Liver (tissue), 9 donors: ENCODE results near the gene DNAJA4. TPM values are rescaled to one million over a fixed set of nuclear protein-coding genes. Genes with fewer than 3 reads are reported as not detected.

Experiments used
- DNase-seq: peaks from one replicate; pipeline ENCODE4 v3.0.0-alpha.2; 2017; ENCODE audit warnings: low spot score
- H3K27ac ChIP-seq, 2 donors: one replicate each; pipeline ENCODE4 v1.7.0; 2013; ENCODE audit warnings: inconsistent platforms in 2 of 2, low read length in 2 of 2, control low read depth in 1 of 2, low read depth in 1 of 2, mild to moderate bottlenecking in 1 of 2
- H3K27me3 ChIP-seq, 4 donors: one replicate each; pipeline versions ENCODE4 v1.6.1 to v1.7.0; 2013; ENCODE audit warnings: low read length in 3 of 4, inconsistent platforms in 1 of 4, mild to moderate bottlenecking in 1 of 4, moderate library complexity in 1 of 4; ENCODE audit not compliant: control insufficient read depth in 4 of 4, insufficient read depth in 4 of 4
- H3K36me3 ChIP-seq, 4 donors: one replicate each; pipeline versions ENCODE4 v1.6.1 to v1.7.0; 2013; ENCODE audit warnings: low read length in 3 of 4, mild to moderate bottlenecking in 3 of 4, low read depth in 1 of 4, moderate library complexity in 1 of 4; ENCODE audit not compliant: control insufficient read depth in 4 of 4, insufficient read depth in 3 of 4
- H3K4me1 ChIP-seq, 4 donors: one replicate each; pipeline versions ENCODE4 v1.6.1 to v1.7.0; 2013; ENCODE audit warnings: low read length in 3 of 4, mild to moderate bottlenecking in 3 of 4, moderate library complexity in 1 of 4; ENCODE audit not compliant: control insufficient read depth in 4 of 4, insufficient read depth in 4 of 4
- H3K4me3 ChIP-seq, 3 donors: one replicate each; pipeline versions ENCODE4 v1.6.1 to v1.7.0; 2013; ENCODE audit warnings: low read length in 3 of 3, control low read depth in 1 of 3, low read depth in 1 of 3, mild to moderate bottlenecking in 1 of 3
- H3K9ac ChIP-seq, 2 donors: one replicate each; pipeline ENCODE4 v1.7.0; 2013; ENCODE audit warnings: low read length in 2 of 2, mild to moderate bottlenecking in 2 of 2, moderate library complexity in 2 of 2, control low read depth in 1 of 2, low read depth in 1 of 2
- H3K9me3 ChIP-seq, 4 donors: one replicate each; pipeline versions ENCODE4 v1.6.1 to v1.7.0; 2013; ENCODE audit warnings: low read length in 3 of 4; ENCODE audit not compliant: control insufficient read depth in 4 of 4
- EGR1 ChIP-seq, 2 donors: IDR thresholded peaks; 2 replicates each; pipeline ENCODE4 v1.6.1; 2016 to 2018; ENCODE audit warnings: antibody characterized with exemption in 2 of 2, low read depth in 2 of 2
- FOXA1 ChIP-seq: IDR thresholded peaks from 2 replicates; pipeline ENCODE4 v1.6.1; 2016; ENCODE audit warnings: antibody characterized with exemption
- FOXA2 ChIP-seq: IDR thresholded peaks from 2 replicates; pipeline ENCODE4 v1.6.1; 2016; ENCODE audit warnings: antibody characterized with exemption
- GABPA ChIP-seq, 2 donors: IDR thresholded peaks in 1 of 2; conservative IDR thresholded peaks in 1 of 2; 2 replicates each; pipeline ENCODE4 v1.6.1; 2016; ENCODE audit warnings: antibody characterized with exemption in 2 of 2, mild to moderate bottlenecking in 1 of 2, moderate library complexity in 1 of 2
- HNF4G ChIP-seq: IDR thresholded peaks from 2 replicates; pipeline ENCODE4 v1.6.1; 2016; ENCODE audit warnings: antibody characterized with exemption
- JUND ChIP-seq, 2 donors: IDR thresholded peaks; 2 replicates each; pipeline ENCODE4 v1.6.1; 2016; ENCODE audit warnings: antibody characterized with exemption in 2 of 2
- NR2F2 ChIP-seq: IDR thresholded peaks from 2 replicates; pipeline ENCODE4 v1.6.1; 2016; ENCODE audit warnings: antibody characterized with exemption
- RXRA ChIP-seq, 2 donors: IDR thresholded peaks; 2 replicates each; pipeline ENCODE4 v1.6.1; 2017 to 2018; ENCODE audit warnings: antibody characterized with exemption in 2 of 2, mild to moderate bottlenecking in 1 of 2
- TAF1 ChIP-seq: conservative IDR thresholded peaks from 2 replicates; pipeline ENCODE4 v1.6.1; 2016; ENCODE audit warnings: antibody characterized with exemption, mild to moderate bottlenecking
- WGBS: extraction: QIAGEN DNeasy Blood & Tissue Kit; methylation state at CpG from one replicate; pipeline ENCODE4 v1.1.7; 2013; 5-methylcytosine and 5-hydroxymethylcytosine counted together
- polyA plus RNA-seq, 2 donors: library from polyadenylated mRNA; stranded (reverse) in 1 of 2; unstranded in 1 of 2; fragments of 200-250 nt in 1 of 2; fragments of >200 nt in 1 of 2; fragmentation: Nextera tagmentation in 1 of 2; extraction: Ambion mirVana in 1 of 2; gene quantifications; one replicate each; pipeline versions ENCODE4 v1.2.1 to v1.2.3, GENCODE V29; 2013 to 2015
- total RNA-seq, 2 donors: library from RNA; depleted of rRNA; stranded (reverse); fragments of >200 nt; gene quantifications; one replicate each; pipeline ENCODE4 v1.2.3, GENCODE V29; 2014
- TF ChIP-seq, protein P1 (sequence below): IDR thresholded peaks from 2 replicates; pipeline ENCODE4 v1.6.1; 2016; ENCODE audit warnings: antibody characterized with exemption, mild to moderate bottlenecking
- TF ChIP-seq, protein P2 (sequence below): IDR thresholded peaks from 2 replicates; pipeline ENCODE4 v1.6.1; 2016; ENCODE audit warnings: antibody characterized with exemption
- TF ChIP-seq, protein P3 (sequence below): fragments of 150-350 bp; IDR thresholded peaks from 2 replicates; pipeline ENCODE4 v1.5.1; 2017; ENCODE audit warnings: improper control_type of control experiment, low read depth, low read length; ENCODE audit not compliant: missing input control
- donor health status: healthy.
- donor health status: healthy.
- donor health status: healthy.
- donor health status: healthy.
- donor health status: healthy.

Gene DNAJA4
- total and polyA plus RNA-seq, 4 donors: 0.93 to 79.0 (median 2.0) TPM

DNA sequence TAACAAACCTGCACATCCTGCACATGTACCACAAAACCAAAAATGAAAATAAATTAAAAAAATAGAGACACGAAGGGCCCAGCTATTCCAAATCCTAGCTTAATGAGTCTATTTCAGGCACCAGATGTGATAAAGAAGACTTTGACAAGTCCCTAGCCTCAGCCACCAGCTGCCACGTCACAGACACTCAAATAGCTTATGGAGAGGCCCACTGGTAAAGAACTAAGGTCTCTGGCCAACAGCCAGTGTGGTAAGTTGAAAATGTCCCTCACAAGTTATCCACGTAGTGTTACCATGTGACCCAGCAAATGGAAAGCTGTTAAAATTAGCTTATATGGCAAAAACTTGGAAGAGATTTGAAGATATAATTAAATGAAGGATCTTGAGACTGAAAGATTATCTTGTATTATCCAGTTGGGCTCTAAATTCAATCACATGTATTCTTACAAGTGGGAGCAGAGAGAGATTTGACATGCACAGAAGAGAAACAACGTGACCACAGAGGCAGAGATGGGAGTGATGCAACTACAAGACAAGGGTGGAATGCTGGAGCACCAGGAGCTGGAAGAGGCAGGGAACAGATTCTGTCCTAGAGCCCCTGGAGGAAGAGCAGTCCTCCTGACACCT lies 40.9 kb upstream of the DNAJA4 start:
- H3K9me3 ChIP-seq: peaks cover 0 to 2% (median 0%) of the 10 kb centered on the region in 4 donors
- no peaks in the 10 kb centered on the region for H3K4me1 ChIP-seq
- 77% methylated on average over 4 of the region's 4 CpGs for WGBS
- no peak for DNase-seq
- no peak overlapping the region for H3K27ac ChIP-seq
- no peaks in the 10 kb centered on the region for H3K27me3 ChIP-seq
- no peak for TF ChIP-seq JUND (IDR thresholded peaks at IDR 0.05)
- TF ChIP-seq TAF1: no peak
- TF ChIP-seq, protein P1, sequence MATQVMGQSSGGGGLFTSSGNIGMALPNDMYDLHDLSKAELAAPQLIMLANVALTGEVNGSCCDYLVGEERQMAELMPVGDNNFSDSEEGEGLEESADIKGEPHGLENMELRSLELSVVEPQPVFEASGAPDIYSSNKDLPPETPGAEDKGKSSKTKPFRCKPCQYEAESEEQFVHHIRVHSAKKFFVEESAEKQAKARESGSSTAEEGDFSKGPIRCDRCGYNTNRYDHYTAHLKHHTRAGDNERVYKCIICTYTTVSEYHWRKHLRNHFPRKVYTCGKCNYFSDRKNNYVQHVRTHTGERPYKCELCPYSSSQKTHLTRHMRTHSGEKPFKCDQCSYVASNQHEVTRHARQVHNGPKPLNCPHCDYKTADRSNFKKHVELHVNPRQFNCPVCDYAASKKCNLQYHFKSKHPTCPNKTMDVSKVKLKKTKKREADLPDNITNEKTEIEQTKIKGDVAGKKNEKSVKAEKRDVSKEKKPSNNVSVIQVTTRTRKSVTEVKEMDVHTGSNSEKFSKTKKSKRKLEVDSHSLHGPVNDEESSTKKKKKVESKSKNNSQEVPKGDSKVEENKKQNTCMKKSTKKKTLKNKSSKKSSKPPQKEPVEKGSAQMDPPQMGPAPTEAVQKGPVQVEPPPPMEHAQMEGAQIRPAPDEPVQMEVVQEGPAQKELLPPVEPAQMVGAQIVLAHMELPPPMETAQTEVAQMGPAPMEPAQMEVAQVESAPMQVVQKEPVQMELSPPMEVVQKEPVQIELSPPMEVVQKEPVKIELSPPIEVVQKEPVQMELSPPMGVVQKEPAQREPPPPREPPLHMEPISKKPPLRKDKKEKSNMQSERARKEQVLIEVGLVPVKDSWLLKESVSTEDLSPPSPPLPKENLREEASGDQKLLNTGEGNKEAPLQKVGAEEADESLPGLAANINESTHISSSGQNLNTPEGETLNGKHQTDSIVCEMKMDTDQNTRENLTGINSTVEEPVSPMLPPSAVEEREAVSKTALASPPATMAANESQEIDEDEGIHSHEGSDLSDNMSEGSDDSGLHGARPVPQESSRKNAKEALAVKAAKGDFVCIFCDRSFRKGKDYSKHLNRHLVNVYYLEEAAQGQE: no peak
- TF ChIP-seq, protein P2, sequence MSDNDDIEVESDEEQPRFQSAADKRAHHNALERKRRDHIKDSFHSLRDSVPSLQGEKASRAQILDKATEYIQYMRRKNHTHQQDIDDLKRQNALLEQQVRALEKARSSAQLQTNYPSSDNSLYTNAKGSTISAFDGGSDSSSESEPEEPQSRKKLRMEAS: no peak
- no peak for TF ChIP-seq NR2F2
- TF ChIP-seq, protein P3, sequence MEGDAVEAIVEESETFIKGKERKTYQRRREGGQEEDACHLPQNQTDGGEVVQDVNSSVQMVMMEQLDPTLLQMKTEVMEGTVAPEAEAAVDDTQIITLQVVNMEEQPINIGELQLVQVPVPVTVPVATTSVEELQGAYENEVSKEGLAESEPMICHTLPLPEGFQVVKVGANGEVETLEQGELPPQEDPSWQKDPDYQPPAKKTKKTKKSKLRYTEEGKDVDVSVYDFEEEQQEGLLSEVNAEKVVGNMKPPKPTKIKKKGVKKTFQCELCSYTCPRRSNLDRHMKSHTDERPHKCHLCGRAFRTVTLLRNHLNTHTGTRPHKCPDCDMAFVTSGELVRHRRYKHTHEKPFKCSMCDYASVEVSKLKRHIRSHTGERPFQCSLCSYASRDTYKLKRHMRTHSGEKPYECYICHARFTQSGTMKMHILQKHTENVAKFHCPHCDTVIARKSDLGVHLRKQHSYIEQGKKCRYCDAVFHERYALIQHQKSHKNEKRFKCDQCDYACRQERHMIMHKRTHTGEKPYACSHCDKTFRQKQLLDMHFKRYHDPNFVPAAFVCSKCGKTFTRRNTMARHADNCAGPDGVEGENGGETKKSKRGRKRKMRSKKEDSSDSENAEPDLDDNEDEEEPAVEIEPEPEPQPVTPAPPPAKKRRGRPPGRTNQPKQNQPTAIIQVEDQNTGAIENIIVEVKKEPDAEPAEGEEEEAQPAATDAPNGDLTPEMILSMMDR: no peak
- TF ChIP-seq FOXA1: no peak
- no peak for TF ChIP-seq GABPA (IDR thresholded peaks at IDR 0.05 in 1 of 2, conservative IDR thresholded peaks at IDR 0.05 in 1 of 2)
- TF ChIP-seq FOXA2: no peak
- TF ChIP-seq RXRA (IDR thresholded peaks at IDR 0.05): no peak
- no peak for TF ChIP-seq EGR1 (IDR thresholded peaks at IDR 0.05; ENCODE audit: low read depth in 2 of 2)
- no peak overlapping the region for H3K4me3 ChIP-seq
- no peaks in the 10 kb centered on the region for H3K36me3 ChIP-seq
- H3K9ac ChIP-seq: no peak overlapping the region

DNA sequence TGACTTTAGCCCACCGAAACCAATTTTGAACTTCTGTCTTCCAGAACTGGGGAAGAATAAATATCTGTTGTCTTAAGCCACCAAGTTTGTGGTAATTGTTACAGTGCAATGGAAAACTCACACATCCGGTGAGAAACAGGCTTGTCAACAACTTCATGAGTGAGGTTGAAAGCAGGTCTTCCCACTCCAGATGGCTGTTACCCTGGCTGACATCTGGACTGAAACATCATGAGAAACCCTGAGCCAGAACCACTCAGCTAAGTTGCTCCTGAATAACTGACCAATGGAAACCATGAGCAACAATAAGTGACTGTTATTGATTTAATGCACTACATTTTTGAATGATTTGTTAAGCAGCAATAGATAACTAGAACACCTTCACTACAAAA lies 40.3 kb upstream of the DNAJA4 start:
- H3K36me3 ChIP-seq: no peaks in the 10 kb centered on the region

More for the DNA sequence above, 40.3 kb upstream of the DNAJA4 start:
- TF ChIP-seq, protein P2: no peak
- no peak for TF ChIP-seq FOXA1
- TF ChIP-seq, protein P1: no peak
- TF ChIP-seq NR2F2: no peak
- TF ChIP-seq HNF4G: no peak
- no peak overlapping the region for H3K9ac ChIP-seq
- WGBS: 88% methylated on average over 2 of the region's 2 CpGs
- H3K4me3 ChIP-seq: no peak overlapping the region
- H3K9me3 ChIP-seq: peaks cover 0 to 2% (median 0%) of the 10 kb centered on the region in 4 donors
- H3K27me3 ChIP-seq: no peaks in the 10 kb centered on the region
- H3K27ac ChIP-seq: no peak overlapping the region
- no peak for DNase-seq
- no peaks in the 10 kb centered on the region for H3K4me1 ChIP-seq
